MM.1S (cell line): ENCODE results near the gene PATJ.

Experiments used
- EZH2 ChIP-seq: fragments of 300-600 bp; sonication (generic); optimal IDR thresholded peaks from 2 replicates; pipeline ENCODE3; 2017; ENCODE audit warnings: low read depth, mild to moderate bottlenecking, antibody characterized with exemption, low read length, mixed read lengths
- TF ChIP-seq, protein P1 (sequence below): fragments of 300-600 bp; sonication (generic); IDR thresholded peaks from 2 replicates; pipeline ENCODE4 v1.5.1; 2016; ENCODE audit warnings: antibody characterized with exemption, low read length, mixed read lengths

DNA sequence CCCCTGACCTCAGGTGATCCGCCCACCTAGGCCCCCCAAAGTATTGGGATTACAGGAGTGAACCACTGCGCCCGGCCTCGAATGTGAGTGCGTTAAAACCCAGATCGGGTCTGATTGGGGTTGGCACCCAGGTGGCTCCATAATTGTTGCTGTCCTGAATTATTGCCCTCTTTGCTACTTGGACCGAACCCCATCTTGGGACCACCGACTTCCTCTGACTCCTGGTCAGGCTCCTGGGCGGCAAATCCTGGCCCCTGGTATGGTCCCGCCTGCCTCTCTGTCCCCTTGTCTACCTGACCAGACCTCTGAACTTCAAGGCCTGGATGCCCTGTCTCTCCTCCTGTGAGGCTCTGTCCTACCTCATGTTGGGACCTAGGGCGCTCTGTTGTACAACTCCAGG is 485.2 kb downstream of the PATJ start:
- no peak for TF ChIP-seq EZH2
- TF ChIP-seq, protein P1, sequence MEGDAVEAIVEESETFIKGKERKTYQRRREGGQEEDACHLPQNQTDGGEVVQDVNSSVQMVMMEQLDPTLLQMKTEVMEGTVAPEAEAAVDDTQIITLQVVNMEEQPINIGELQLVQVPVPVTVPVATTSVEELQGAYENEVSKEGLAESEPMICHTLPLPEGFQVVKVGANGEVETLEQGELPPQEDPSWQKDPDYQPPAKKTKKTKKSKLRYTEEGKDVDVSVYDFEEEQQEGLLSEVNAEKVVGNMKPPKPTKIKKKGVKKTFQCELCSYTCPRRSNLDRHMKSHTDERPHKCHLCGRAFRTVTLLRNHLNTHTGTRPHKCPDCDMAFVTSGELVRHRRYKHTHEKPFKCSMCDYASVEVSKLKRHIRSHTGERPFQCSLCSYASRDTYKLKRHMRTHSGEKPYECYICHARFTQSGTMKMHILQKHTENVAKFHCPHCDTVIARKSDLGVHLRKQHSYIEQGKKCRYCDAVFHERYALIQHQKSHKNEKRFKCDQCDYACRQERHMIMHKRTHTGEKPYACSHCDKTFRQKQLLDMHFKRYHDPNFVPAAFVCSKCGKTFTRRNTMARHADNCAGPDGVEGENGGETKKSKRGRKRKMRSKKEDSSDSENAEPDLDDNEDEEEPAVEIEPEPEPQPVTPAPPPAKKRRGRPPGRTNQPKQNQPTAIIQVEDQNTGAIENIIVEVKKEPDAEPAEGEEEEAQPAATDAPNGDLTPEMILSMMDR = no peak
